Epithelial cell of prostate (primary cell): ENCODE measurements around the gene CPT1B.
"Not testable (repeated sequence)": the region's sequence is repeated elsewhere in the genome, so short reads cannot be mapped to it uniquely, and the experiment has no call there.

Experiments
- DNase-seq: peaks from one replicate; pipeline ENCODE4 v3.0.0-alpha.2; 2011; ENCODE audit warnings: low read depth, low spot score
- H3K27ac ChIP-seq: fragments of 450-650 bp; 2 replicates; pipeline ENCODE4 v1.5.1; 2017; ENCODE audit warnings: mild to moderate bottlenecking

Gene CPT1B

GRCh38 chr22:50577987-50578775 is at the start of gene CPT1B:
Gene CPT1B, minus strand, starts transcription at chr22:50578427. Its CDS starts 512 bp downstream, at chr22:50577915.
- H3K27ac ChIP-seq: no peak within 1 kb of the TSS
- DNase-seq: no peak

DNA sequence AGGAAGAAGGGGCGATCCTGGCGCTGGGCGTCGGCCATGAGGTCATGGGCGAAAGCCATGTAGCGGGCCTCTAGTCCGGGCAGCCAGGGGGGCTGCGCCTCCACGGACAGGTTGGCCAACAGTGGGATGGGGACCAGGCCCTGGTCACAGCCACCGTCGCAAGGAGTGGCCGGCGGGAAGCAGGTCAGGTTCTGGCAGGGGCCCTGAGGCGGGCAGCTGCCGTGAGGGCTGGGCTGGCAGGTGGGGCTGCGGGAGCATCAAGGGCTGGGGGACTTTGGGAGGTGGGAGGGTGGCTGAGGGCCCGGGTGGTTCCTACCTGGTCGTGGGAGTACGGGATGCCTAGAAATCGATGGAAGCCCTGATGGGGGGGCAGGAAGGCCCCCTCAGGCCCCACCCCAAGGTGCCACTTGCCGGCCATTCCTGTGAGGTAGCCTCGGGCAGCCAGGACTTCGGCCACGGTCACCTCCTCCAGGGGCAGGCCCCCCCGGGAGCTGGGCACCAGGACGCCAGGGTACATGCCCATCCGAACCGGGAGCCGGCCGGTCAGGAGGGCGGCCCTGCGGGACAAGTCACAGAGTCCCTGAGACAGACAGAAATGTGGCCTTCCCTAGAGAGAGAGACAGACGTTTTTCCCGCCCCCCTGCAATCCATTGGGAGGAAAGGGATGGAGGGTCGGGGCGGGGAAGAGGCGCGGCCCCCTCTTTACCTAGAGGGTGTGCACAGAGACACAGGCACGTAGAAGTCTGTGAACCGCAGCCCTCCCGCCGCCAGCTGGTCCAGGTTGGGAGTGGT is 48.8 kb upstream of the CPT1B start:
- H3K27ac ChIP-seq: peak overlapping the region; percentile 24

GRCh38 chr22:50626314-50626849 is 48.2 kb upstream of the CPT1B start:
- no peak for DNase-seq
- no peak overlapping the region for H3K27ac ChIP-seq

More for the DNA sequence above, 48.8 kb upstream of the CPT1B start:
- no peak for DNase-seq

DNA sequence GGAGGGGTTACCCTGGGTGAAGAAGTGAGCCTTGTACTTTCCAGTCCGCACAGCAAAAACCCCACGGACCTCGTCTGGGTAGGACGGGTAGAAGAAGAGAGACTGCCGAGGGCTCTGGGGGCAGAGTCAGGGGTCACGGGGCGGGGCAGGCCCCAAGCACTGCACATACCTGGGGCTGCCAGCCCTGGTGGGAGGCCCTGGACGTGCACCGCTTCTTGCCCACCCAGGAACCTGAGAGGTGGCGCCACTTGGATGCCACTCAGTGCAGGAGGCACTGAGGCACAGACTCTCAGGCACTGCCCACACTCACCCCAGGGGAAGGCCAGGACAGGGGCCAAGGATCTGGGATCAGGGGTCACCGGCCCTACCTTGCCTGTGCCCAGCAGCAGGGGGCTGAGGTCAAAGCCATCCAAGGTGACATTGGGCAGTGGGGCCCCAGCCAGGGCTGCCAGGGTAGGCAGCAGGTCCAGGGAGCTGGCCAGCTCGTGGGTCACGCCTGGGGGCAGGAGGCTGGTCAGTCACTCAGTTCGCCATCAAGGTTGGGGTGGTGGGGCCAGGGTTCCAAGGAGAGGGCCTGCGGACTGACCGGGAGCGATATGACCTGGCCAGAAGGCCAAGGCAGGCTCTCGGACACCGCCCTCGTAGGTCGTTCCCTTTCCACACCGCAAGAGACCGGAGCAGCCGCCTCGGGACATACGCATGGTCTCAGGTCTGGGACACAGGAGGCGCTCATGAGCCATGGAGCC is 47.5 kb upstream of the CPT1B start:
- DNase-seq: no peak

DNA sequence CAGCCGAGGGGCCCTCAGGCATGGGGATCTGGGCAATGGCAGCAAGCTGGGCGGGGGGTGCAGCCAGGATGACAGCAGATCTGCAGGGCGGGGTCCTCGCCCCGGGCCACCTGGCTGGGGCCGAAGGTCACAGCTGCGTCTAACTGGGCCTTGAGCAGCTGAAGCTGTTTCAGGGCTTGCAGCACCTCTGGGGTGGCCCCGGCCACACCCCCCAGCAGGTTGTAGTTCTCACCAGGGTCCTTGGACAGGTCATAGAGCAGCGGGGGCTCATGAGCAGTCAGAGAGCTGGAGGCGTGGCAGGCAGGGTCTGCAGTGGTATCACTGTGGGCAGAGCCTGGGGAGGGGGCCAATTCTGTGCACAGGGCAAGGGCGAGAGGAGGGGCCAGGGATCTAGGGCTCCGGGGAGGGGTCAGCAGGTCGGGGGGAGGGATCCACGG is 46.9 kb upstream of the CPT1B start:
- DNase-seq: no peak
- H3K27ac ChIP-seq: no peak overlapping the region

More for the DNA sequence above, 47.5 kb upstream of the CPT1B start:
- no peak overlapping the region for H3K27ac ChIP-seq

DNA sequence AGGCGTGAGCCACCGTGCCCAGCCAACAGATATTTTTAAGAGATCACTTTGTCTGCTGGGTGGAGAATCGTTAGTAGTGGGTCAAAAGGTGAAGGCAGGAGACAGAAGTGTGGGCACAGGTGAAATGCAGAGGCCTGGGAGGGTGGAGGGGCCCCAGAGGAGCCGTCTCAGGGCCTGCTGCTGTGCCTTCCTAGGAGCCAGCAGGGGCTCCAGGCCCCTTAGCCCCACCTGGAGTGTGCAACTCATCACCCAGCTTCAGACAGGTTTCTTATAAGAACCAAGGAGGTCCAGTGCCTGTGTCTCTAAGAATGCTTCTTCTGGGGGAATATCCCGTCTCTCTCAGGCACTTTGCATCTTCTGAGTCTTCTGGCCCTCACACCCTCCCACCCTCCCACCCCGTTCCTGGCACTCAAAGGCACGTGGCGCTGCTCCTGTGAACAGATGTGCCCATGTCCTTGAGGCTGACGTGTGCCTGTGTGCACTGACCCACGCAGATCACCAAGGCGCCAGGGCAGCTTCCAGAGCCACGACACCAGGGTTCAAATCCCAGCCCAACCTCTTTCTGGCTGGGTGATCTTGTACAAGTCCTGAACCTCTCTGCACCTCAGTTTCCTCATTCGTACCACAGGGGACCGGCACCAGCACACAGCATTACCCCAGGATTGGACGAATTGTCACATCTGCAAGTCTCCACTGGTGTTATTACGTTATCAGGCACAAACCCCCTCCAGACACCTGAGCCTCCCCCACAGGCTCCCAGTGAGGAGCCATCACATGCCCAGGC is 46.3 kb upstream of the CPT1B start:
- H3K27ac ChIP-seq: no peak overlapping the region

DNA sequence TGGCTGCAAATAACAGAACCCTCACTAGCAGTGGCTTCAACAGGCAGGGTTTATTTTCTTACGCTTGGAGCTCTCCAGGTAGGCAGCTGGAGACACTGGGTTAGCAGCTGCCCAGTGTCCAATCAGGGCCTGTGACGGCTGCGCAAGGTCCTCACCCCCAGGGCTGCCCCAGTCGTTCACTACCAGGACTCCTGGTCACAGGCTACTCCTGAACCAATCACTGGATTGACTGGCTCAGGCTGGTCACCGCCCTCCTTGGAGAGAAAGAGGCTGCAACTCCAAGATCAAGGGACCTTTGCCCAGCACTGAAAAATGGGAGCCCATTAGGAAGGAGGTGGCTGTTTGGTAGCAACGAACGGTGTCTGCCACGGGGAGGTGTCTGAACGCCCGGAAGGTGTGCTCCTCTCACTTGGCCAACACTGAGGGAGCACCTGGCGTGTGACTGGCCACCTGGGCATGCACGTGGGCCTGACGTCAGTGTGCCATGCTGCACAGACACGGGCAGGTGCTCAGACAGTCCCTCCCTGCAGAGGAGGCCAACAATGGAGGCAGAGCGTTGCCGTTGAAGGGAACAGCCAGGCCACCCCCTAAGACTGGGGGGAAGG is 44.6 kb upstream of the CPT1B start:
- peak; percentile 34 for DNase-seq
- peak overlapping the region; percentile 87 for H3K27ac ChIP-seq

More for the DNA sequence above, 46.3 kb upstream of the CPT1B start:
- DNase-seq: no peak

DNA sequence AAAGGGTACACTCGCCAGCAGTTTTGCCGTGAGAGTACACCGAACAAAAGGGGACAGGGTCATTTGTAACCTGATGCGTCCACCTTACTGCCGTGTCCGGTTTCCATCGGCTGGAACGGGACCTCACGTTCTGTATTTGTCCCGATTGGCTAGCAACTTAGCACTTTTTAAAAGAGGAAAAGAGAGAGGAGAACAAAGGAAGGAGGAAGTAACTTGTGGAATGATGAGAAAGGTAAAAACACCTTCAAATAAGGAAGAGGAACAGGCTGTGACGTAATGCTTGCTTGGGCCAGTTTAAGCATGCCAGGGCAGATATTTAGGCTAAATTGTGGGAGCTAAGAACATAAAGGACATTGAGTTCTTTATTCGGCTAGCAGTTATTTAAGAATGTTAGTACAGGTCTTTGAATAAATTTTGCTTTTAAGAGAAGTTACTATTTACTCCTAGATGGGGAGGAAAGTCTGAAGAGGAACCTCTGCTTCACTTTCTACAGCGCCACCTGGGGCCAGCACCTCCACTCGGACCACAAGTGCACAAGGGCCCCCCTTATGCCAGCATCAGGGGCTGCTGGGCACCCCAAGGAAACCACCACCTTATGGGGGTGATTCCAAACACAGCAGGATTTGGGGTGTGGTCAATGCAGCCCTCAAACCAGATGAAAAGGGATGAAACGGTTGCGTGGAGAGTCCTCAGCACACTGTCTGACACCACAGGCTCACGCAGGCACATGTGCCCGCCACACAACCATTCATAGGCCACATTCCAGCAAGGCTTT is 43.9 kb upstream of the CPT1B start:
- DNase-seq: no peak

DNA sequence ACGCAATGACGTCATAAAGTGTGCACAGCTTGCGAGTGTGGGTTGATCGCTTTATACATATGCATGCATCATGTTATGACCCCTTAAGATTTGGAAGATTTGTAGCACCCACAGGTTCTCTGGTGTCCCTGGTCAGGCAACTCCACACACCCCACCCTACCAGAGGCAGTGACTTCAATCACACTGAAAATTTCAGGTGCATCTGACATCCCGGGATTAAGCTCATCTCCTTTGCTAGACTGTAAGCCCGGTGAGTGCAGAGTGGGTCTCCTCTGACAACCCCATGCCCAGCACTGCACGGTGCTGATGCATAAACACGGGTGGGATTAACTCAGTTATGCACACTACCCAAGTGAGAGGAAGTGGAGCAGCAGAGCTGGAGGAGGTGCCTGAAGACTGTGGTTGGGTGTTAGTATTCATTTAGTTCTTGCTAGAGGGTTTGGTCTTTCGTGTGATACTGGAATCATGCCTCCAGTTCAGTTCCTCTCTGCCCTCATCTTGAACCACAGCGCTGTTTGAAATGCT is 43.2 kb upstream of the CPT1B start:
- peak overlapping the region; percentile 87 for H3K27ac ChIP-seq

More for the DNA sequence above, 43.9 kb upstream of the CPT1B start:
- H3K27ac ChIP-seq: peak overlapping the region; percentile 87

GRCh38 chr22:50620593-50621355 is 42.5 kb upstream of the CPT1B start:
- no peak for DNase-seq

More for the DNA sequence above, 43.2 kb upstream of the CPT1B start:
- DNase-seq: no peak

GRCh38 chr22:50614296-50614695 is 36.1 kb upstream of the CPT1B start:
- not testable (repeated sequence) for DNase-seq, H3K27ac ChIP-seq

More at GRCh38 chr22:50620593-50621355, 42.5 kb upstream of the CPT1B start:
- no peak overlapping the region for H3K27ac ChIP-seq

- no peak overlapping the region for H3K27ac ChIP-seq
- no peak for DNase-seq
These were observed 35.2 kb upstream of the CPT1B start for GRCh38 chr22:50613291-50613981.

- no peak overlapping the region for H3K27ac ChIP-seq
- no peak for DNase-seq
These were observed 34.4 kb upstream of the CPT1B start for GRCh38 chr22:50612528-50613221.

DNA sequence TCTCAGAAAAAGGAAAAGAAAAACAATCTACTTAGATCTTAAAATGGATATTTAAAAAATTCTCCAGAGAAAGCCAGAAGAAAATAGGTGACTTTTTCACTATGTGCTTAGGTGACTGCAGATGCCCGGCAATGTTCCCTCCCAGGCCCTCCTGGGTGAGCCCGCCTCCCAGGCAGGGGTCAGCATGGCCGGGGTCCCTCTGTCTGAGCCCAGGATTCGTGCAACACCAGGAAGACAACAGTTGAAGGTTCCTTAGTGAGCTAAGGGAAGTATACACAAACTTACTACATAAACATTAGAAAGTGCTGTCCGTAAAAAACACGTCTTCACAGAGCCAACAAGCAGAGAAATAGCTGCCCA is 33.9 kb upstream of the CPT1B start:
- H3K27ac ChIP-seq: no peak overlapping the region
- no peak for DNase-seq

- H3K27ac ChIP-seq: no peak overlapping the region
- no peak for DNase-seq
These were observed 33.3 kb upstream of the CPT1B start for GRCh38 chr22:50611341-50612060.

GRCh38 chr22:50610581-50610980 is 32.4 kb upstream of the CPT1B start:
- no peak for DNase-seq
- H3K27ac ChIP-seq: no peak overlapping the region
